DMS153 treated with DMSO at 0.1 percent for 48 hours (cell line): ENCODE measurements around the gene POLR2L.

ENCODE experiments used
- DNase-seq: peaks from one replicate; lab custom pipeline; 2025; ENCODE audit not compliant: unreplicated experiment; lab: John Stamatoyannopoulos, UW

Gene POLR2L

GRCh38 chr11:839875-840617 lies 2.3 kb downstream of the POLR2L start:
- DNase-seq = no peak

GRCh38 chr11:839280-839623 lies 3.1 kb downstream of the POLR2L start:
- DNase-seq = no peak

GRCh38 chr11:838441-839279 lies 3.7 kb downstream of the POLR2L start:
- DNase-seq = no peak

GRCh38 chr11:837990-838307 lies 4.4 kb downstream of the POLR2L start:
- DNase-seq = no peak

- no peak for DNase-seq
Observed at GRCh38 chr11:837189-837989, 4.9 kb downstream of the POLR2L start.

GRCh38 chr11:836700-837099 lies 5.6 kb downstream of the POLR2L start:
- no peak for DNase-seq

- DNase-seq = no peak
Observed at GRCh38 chr11:836274-836673, 6.1 kb downstream of the POLR2L start.

GRCh38 chr11:834371-835316 lies 7.7 kb downstream of the POLR2L start:
- DNase-seq = no peak

GRCh38 chr11:833849-834311 lies 8.4 kb downstream of the POLR2L start:
- no peak for DNase-seq

- no peak for DNase-seq
Observed at GRCh38 chr11:833114-833791, 9.1 kb downstream of the POLR2L start.

- peak; percentile 15 for DNase-seq
Observed at GRCh38 chr11:832529-833113, 9.7 kb downstream of the POLR2L start, which contains the start of gene CD151. CD151 (plus strand) TSS chr11:832952; CDS start chr11:836070, 3,118 bp downstream.

GRCh38 chr11:831961-832528 lies 10.3 kb downstream of the POLR2L start:
- DNase-seq = no peak

GRCh38 chr11:831118-831864 lies 11.0 kb downstream of the POLR2L start:
- DNase-seq = no peak

- peak; percentile 83 for DNase-seq
Observed at GRCh38 chr11:830295-831117, 11.8 kb downstream of the POLR2L start.

- no peak for DNase-seq
Observed at GRCh38 chr11:829847-830294, 12.5 kb downstream of the POLR2L start.

GRCh38 chr11:829176-829846 lies 13.0 kb downstream of the POLR2L start:
- DNase-seq = peak; percentile 36
